ENCODE measurements around the gene STKLD1. TPM values are rescaled to one million over a fixed set of nuclear protein-coding genes. Genes with fewer than 3 reads are reported as not detected.

Gene STKLD1
- polyA plus RNA-seq, 2 of the 4 experiments (the other 2 are of a cell fraction) = 1.1 to 1.2 TPM

DNA sequence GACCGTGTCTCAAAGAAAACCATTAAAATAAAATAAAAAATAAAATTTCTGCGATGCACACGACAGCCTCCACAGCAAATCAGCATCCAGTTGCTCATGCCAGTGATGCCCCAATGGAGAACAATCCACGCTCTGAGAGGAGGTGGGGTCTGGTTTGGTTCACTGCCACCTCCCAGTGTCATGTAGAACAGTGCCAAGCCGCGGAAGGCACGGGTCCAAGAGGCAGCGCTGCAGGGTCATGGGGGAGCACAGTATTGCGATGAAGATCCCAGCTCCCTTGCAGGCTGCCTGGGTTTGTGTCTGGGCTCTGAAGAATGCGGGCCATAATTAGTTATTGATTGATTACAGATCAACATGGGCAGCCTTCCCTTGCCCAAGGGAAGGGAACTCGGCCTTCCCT lies 77.5 kb downstream of the STKLD1 start (continued):
- TF ChIP-seq, protein P1, sequence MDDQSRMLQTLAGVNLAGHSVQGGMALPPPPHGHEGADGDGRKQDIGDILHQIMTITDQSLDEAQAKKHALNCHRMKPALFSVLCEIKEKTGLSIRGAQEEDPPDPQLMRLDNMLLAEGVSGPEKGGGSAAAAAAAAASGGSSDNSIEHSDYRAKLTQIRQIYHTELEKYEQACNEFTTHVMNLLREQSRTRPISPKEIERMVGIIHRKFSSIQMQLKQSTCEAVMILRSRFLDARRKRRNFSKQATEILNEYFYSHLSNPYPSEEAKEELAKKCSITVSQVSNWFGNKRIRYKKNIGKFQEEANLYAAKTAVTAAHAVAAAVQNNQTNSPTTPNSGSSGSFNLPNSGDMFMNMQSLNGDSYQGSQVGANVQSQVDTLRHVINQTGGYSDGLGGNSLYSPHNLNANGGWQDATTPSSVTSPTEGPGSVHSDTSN (IDR thresholded peaks at IDR 0.05) = no peak
- TF ChIP-seq ZFP36 (IDR thresholded peaks at IDR 0.05; ENCODE audit: borderline replicate concordance, partially characterized antibody) = no peak

DNA sequence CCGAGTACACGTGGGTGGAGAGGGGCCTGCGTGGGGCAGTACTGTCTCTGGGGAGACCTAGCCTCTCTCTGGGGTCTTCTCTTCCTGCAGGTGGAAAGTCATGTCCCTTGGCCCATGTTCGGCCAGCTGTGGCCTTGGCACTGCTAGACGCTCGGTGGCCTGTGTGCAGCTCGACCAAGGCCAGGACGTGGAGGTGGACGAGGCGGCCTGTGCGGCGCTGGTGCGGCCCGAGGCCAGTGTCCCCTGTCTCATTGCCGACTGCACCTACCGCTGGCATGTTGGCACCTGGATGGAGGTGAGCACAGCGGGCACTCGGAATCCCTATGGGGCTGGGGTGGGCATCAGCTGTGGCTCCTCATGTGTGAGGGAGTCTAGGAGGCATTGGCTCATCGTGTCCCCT lies 78.2 kb downstream of the STKLD1 start:
- POLR2A ChIA-PET = no interaction called here
- H3K4me2 ChIP-seq = no peak overlapping the region
- H3K4me3 ChIP-seq = no peak overlapping the region
- ATAC-seq = no peak
- DNase-seq (ENCODE audit: low read depth in 1 of 2, low spot score in 1 of 2) = no peak
- CTCF ChIA-PET = interaction anchor here (1.2 to 2.5 kb wide), 2 partner anchors 11 to 82 kb away, joined by 3 to 6 read pairs; no protein-coding TSS in a partner anchor
- peaks cover 14% of the 10 kb centered on the region for H3K4me1 ChIP-seq
- no peaks in the 10 kb centered on the region for H3K9me3 ChIP-seq
- no peak overlapping the region for H3K27ac ChIP-seq
- WGBS (ENCODE audit: missing lambda C conversion rate) = 80% methylated on average over 18 of the region's 19 CpGs
- no peak for FAIRE-seq
- no peak for TF ChIP-seq RARB (CRISPR knock-in tag; IDR thresholded peaks at IDR 0.05)
- TF ChIP-seq FOXS1 (CRISPR knock-in tag; IDR thresholded peaks at IDR 0.05) = no peak
- TF ChIP-seq POLR2AphosphoS2 (conservative IDR thresholded peaks at IDR 0.05; ENCODE audit: low read length) = no peak
- no peak for TF ChIP-seq ZNF302 (CRISPR knock-in tag; IDR thresholded peaks at IDR 0.05)
- no peak for TF ChIP-seq EHF (CRISPR knock-in tag; IDR thresholded peaks at IDR 0.05)
- TF ChIP-seq CHD2 (IDR thresholded peaks at IDR 0.05; ENCODE audit: low read length, partially characterized antibody) = no peak
- no peak for TF ChIP-seq FOSL2 (IDR thresholded peaks at IDR 0.05)
- no peak for TF ChIP-seq FOSL2 (CRISPR knock-in tag; IDR thresholded peaks at IDR 0.05)
- TF ChIP-seq EHMT2 (IDR thresholded peaks at IDR 0.05; ENCODE audit: low read depth) = no peak

DNA sequence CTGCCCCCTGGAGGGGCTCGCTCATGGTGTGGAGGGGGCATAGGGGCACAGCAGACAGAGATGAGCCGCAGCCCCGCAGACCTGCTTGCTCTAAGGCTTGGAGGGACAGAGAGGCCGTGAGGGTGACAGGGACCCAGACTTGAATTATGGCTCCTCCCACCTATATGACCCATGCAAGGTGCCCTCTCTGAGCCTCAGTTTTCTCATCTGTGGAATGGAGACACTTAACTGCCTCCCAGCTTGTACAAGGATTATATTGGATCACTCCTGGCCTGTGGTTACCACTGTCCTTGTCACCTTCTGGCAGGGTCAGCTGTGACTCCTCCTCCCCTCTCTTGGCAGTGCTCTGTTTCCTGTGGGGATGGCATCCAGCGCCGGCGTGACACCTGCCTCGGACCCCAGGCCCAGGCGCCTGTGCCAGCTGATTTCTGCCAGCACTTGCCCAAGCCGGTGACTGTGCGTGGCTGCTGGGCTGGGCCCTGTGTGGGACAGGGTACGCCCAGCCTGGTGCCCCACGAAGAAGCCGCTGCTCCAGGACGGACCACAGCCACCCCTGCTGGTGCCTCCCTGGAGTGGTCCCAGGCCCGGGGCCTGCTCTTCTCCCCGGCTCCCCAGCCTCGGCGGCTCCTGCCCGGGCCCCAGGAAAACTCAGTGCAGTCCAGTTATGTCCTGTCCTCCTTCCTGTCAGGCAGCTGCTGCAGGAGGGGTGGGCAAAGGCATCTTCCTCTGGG lies 78.9 kb downstream of the STKLD1 start:
- no peak overlapping the region for H3K4me2 ChIP-seq
- H3K4me1 ChIP-seq = peaks cover 7% of the 10 kb centered on the region
- ATAC-seq (no peak), DNase-seq (ENCODE audit: low read depth in 1 of 2, low spot score in 1 of 2) (no peak), FAIRE-seq (no peak)
- H3K27ac ChIP-seq = no peak overlapping the region
- POLR2A ChIA-PET = no interaction called here
- CTCF ChIA-PET = interaction anchor here (1.0 to 12.2 kb wide), 6 partner anchors 11 to 288 kb away, joined by 3 to 58 read pairs (median 4); no protein-coding TSS in a partner anchor
- no peaks in the 10 kb centered on the region for H3K9me3 ChIP-seq
- TF ChIP-seq, protein P2, sequence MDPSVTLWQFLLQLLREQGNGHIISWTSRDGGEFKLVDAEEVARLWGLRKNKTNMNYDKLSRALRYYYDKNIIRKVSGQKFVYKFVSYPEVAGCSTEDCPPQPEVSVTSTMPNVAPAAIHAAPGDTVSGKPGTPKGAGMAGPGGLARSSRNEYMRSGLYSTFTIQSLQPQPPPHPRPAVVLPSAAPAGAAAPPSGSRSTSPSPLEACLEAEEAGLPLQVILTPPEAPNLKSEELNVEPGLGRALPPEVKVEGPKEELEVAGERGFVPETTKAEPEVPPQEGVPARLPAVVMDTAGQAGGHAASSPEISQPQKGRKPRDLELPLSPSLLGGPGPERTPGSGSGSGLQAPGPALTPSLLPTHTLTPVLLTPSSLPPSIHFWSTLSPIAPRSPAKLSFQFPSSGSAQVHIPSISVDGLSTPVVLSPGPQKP (IDR thresholded peaks at IDR 0.05; ENCODE audit: low read depth, low read length) = no peak
- TF ChIP-seq JUNB (IDR thresholded peaks at IDR 0.05) (no peak), ESRRA (IDR thresholded peaks at IDR 0.05; ENCODE audit: borderline replicate concordance, low read length) (no peak), KDM1A (IDR thresholded peaks at IDR 0.05; ENCODE audit: low read depth) (no peak), CHD2 (IDR thresholded peaks at IDR 0.05; ENCODE audit: low read length, partially characterized antibody) (no peak), FOSB (CRISPR knock-in tag; IDR thresholded peaks at IDR 0.05) (no peak), FOSL2 (IDR thresholded peaks at IDR 0.05) (no peak), FOSL2 (CRISPR knock-in tag; IDR thresholded peaks at IDR 0.05) (no peak)
- TF ChIP-seq, protein P3, sequence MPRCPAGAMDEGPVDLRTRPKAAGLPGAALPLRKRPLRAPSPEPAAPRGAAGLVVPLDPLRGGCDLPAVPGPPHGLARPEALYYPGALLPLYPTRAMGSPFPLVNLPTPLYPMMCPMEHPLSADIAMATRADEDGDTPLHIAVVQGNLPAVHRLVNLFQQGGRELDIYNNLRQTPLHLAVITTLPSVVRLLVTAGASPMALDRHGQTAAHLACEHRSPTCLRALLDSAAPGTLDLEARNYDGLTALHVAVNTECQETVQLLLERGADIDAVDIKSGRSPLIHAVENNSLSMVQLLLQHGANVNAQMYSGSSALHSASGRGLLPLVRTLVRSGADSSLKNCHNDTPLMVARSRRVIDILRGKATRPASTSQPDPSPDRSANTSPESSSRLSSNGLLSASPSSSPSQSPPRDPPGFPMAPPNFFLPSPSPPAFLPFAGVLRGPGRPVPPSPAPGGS (IDR thresholded peaks at IDR 0.05) = no peak
- TF ChIP-seq, protein P4, sequence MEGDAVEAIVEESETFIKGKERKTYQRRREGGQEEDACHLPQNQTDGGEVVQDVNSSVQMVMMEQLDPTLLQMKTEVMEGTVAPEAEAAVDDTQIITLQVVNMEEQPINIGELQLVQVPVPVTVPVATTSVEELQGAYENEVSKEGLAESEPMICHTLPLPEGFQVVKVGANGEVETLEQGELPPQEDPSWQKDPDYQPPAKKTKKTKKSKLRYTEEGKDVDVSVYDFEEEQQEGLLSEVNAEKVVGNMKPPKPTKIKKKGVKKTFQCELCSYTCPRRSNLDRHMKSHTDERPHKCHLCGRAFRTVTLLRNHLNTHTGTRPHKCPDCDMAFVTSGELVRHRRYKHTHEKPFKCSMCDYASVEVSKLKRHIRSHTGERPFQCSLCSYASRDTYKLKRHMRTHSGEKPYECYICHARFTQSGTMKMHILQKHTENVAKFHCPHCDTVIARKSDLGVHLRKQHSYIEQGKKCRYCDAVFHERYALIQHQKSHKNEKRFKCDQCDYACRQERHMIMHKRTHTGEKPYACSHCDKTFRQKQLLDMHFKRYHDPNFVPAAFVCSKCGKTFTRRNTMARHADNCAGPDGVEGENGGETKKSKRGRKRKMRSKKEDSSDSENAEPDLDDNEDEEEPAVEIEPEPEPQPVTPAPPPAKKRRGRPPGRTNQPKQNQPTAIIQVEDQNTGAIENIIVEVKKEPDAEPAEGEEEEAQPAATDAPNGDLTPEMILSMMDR (IDR thresholded peaks at IDR 0.05) = no peak
- 83% methylated on average over 8 of the region's 20 CpGs for WGBS (ENCODE audit: missing lambda C conversion rate)
- H3K4me3 ChIP-seq = no peak overlapping the region

Small RNAs within 50 kb of the gene (small RNA-seq; reads per million reads assigned to genes)
- gene RF00019 (0 reads per million in 6 experiments), gene SNORD24 (0 reads per million in 6 experiments), gene SNORD36A (0 reads per million in 6 experiments), gene SNORD36B (0 reads per million in 6 experiments), gene SNORD36C (0 reads per million in 6 experiments)

Other genes with a start within 250 kb of the STKLD1 start
- gene GBGT1, start 212.5 kb upstream of the STKLD1 start, polyA plus RNA-seq (2011; rRNA removed) = 1.7 and 2.7 TPM in 2 replicates
- gene GBGT1, start 212.5 kb upstream of the STKLD1 start, polyA plus RNA-seq (2017; fragmentation: RNase III; extraction: RNeasy Plus Mini Kit Qiagen cat#74134 plus additional on column Dnase treatment) = 1.5 to 2.6 TPM (median 2.4 TPM) in 3 replicates
- not detected in 2 replicates for gene OBP2B, start 167.1 kb upstream of the STKLD1 start, polyA plus RNA-seq (2011; rRNA removed)
- gene OBP2B, start 167.1 kb upstream of the STKLD1 start, polyA plus RNA-seq (2017; fragmentation: RNase III; extraction: RNeasy Plus Mini Kit Qiagen cat#74134 plus additional on column Dnase treatment) = not detected in 3 replicates
- not detected in 2 replicates for gene ABO, start 101.2 kb upstream of the STKLD1 start, polyA plus RNA-seq (2011; rRNA removed)
- gene ABO, start 101.2 kb upstream of the STKLD1 start, polyA plus RNA-seq (2017; fragmentation: RNase III; extraction: RNeasy Plus Mini Kit Qiagen cat#74134 plus additional on column Dnase treatment) = not detected in 3 replicates
- gene SURF6, start 40.2 kb upstream of the STKLD1 start, polyA plus RNA-seq (2011; rRNA removed) = 7.1 and 10.5 TPM in 2 replicates
- 23.0 to 26.8 TPM (median 25.1 TPM) in 3 replicates for gene SURF6, start 40.2 kb upstream of the STKLD1 start, polyA plus RNA-seq (2017; fragmentation: RNase III; extraction: RNeasy Plus Mini Kit Qiagen cat#74134 plus additional on column Dnase treatment)
- 15.7 and 18.4 TPM in 2 replicates for gene MED22, start 28.2 kb upstream of the STKLD1 start, polyA plus RNA-seq (2011; rRNA removed)
- 20.4 to 22.8 TPM (median 22.0 TPM) in 3 replicates for gene MED22, start 28.2 kb upstream of the STKLD1 start, polyA plus RNA-seq (2017; fragmentation: RNase III; extraction: RNeasy Plus Mini Kit Qiagen cat#74134 plus additional on column Dnase treatment)
- 2,218 and 2,405 TPM in 2 replicates for gene RPL7A, start 28.1 kb upstream of the STKLD1 start, polyA plus RNA-seq (2011; rRNA removed)
- 2,511 to 2,766 TPM (median 2,608 TPM) in 3 replicates for gene RPL7A, start 28.1 kb upstream of the STKLD1 start, polyA plus RNA-seq (2017; fragmentation: RNase III; extraction: RNeasy Plus Mini Kit Qiagen cat#74134 plus additional on column Dnase treatment)
- gene SURF1, start 19.9 kb upstream of the STKLD1 start, polyA plus RNA-seq (2011; rRNA removed) = 47.5 and 63.0 TPM in 2 replicates
- 25.3 to 28.6 TPM (median 27.7 TPM) in 3 replicates for gene SURF1, start 19.9 kb upstream of the STKLD1 start, polyA plus RNA-seq (2017; fragmentation: RNase III; extraction: RNeasy Plus Mini Kit Qiagen cat#74134 plus additional on column Dnase treatment)
- 15.4 and 25.2 TPM in 2 replicates for gene SURF2, start 19.8 kb upstream of the STKLD1 start, polyA plus RNA-seq (2011; rRNA removed)
- gene SURF2, start 19.8 kb upstream of the STKLD1 start, polyA plus RNA-seq (2017; fragmentation: RNase III; extraction: RNeasy Plus Mini Kit Qiagen cat#74134 plus additional on column Dnase treatment) = 34.9 to 36.9 TPM (median 35.6 TPM) in 3 replicates
- 169 and 174 TPM in 2 replicates for gene SURF4, start 306 bp upstream of the STKLD1 start, polyA plus RNA-seq (2011; rRNA removed)
- 140 to 159 TPM (median 158 TPM) in 3 replicates for gene SURF4, start 306 bp upstream of the STKLD1 start, polyA plus RNA-seq (2017; fragmentation: RNase III; extraction: RNeasy Plus Mini Kit Qiagen cat#74134 plus additional on column Dnase treatment)
- 20.6 and 25.8 TPM in 2 replicates for gene REXO4, start 41.6 kb downstream of the STKLD1 start, polyA plus RNA-seq (2011; rRNA removed)
- gene REXO4, start 41.6 kb downstream of the STKLD1 start, polyA plus RNA-seq (2017; fragmentation: RNase III; extraction: RNeasy Plus Mini Kit Qiagen cat#74134 plus additional on column Dnase treatment) = 30.3 to 31.7 TPM (median 31.0 TPM) in 3 replicates
- 0.80 and 1.2 TPM in 2 replicates for gene ADAMTS13, start 46.0 kb downstream of the STKLD1 start, polyA plus RNA-seq (2011; rRNA removed)
- gene ADAMTS13, start 46.0 kb downstream of the STKLD1 start, polyA plus RNA-seq (2017; fragmentation: RNase III; extraction: RNeasy Plus Mini Kit Qiagen cat#74134 plus additional on column Dnase treatment) = 0.94 to 1.7 TPM (median 0.98 TPM) in 3 replicates
- gene CACFD1, start 83.6 kb downstream of the STKLD1 start, polyA plus RNA-seq (2011; rRNA removed) = 6.2 and 8.0 TPM in 2 replicates
- gene CACFD1, start 83.6 kb downstream of the STKLD1 start, polyA plus RNA-seq (2017; fragmentation: RNase III; extraction: RNeasy Plus Mini Kit Qiagen cat#74134 plus additional on column Dnase treatment) = 3.1 to 5.2 TPM (median 5.0 TPM) in 3 replicates
- gene SLC2A6, start 102.7 kb downstream of the STKLD1 start, polyA plus RNA-seq (2011; rRNA removed) = 3.7 and 4.6 TPM in 2 replicates
- 15.4 to 21.2 TPM (median 20.5 TPM) in 3 replicates for gene SLC2A6, start 102.7 kb downstream of the STKLD1 start, polyA plus RNA-seq (2017; fragmentation: RNase III; extraction: RNeasy Plus Mini Kit Qiagen cat#74134 plus additional on column Dnase treatment)
- gene MYMK, start 148.6 kb downstream of the STKLD1 start, polyA plus RNA-seq (2011; rRNA removed) = not detected in 2 replicates
- not detected in 3 replicates for gene MYMK, start 148.6 kb downstream of the STKLD1 start, polyA plus RNA-seq (2017; fragmentation: RNase III; extraction: RNeasy Plus Mini Kit Qiagen cat#74134 plus additional on column Dnase treatment)
- gene ADAMTSL2, start 158.3 kb downstream of the STKLD1 start, polyA plus RNA-seq (2011; rRNA removed) = not detected in 2 replicates
- gene ADAMTSL2, start 158.3 kb downstream of the STKLD1 start, polyA plus RNA-seq (2017; fragmentation: RNase III; extraction: RNeasy Plus Mini Kit Qiagen cat#74134 plus additional on column Dnase treatment) = not detected in 3 replicates
- gene FAM163B, start 233.0 kb downstream of the STKLD1 start, polyA plus RNA-seq (2011; rRNA removed) = not detected in 2 replicates
- not detected in 3 replicates for gene FAM163B, start 233.0 kb downstream of the STKLD1 start, polyA plus RNA-seq (2017; fragmentation: RNase III; extraction: RNeasy Plus Mini Kit Qiagen cat#74134 plus additional on column Dnase treatment)

Measured in A549 (cell line).